Measurements from ENCODE around the gene PLXNA3.

Gene PLXNA3

DNA sequence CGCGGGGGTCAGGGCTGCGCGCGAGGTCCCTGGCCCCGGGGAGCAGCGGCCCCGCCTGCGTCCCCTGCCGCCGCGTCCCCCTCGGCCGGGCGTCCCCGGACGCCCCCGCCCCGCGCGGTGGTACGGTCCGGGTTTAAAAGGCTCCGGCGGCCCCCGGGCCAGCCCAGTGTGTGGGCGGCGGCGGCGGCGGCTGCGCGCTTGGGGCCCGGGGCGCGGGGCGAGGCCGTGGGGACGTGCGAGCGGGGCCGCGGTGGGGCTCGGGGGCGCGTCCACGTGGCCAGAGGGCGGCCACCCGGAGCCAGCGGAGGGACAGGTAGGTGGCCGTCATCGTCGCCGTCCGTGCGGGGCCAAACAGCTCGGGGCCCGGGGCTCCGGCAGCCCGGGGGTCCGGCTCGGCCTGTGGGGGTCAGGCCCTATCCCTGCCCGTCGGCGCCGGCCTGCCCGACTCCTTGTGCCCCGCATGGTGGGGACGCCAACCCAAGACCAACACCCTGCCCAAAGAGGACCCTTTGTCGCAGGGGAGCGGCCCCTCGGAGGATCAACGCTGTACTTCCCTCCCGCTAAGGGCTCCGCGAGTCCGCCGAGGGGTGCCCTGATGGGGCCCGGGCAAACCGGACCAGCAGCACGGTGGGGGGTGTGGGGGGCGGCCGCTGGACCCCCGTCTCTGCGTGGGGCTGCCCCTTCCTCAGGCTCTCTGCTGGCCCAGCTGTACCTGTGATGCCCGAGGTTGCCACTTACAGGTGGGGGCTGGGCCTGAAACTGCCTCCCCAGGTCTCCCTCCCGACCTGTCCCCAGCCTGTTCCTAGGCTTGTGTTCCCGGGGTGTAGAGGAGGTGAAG, at the start of gene PLXNA3:
PLXNA3 (plus strand) TSS at position 166 of the 838 bp plus-strand sequence. CDS start 1,903 bp downstream, outside the sequence.
- TF ChIP-seq, protein P1, sequence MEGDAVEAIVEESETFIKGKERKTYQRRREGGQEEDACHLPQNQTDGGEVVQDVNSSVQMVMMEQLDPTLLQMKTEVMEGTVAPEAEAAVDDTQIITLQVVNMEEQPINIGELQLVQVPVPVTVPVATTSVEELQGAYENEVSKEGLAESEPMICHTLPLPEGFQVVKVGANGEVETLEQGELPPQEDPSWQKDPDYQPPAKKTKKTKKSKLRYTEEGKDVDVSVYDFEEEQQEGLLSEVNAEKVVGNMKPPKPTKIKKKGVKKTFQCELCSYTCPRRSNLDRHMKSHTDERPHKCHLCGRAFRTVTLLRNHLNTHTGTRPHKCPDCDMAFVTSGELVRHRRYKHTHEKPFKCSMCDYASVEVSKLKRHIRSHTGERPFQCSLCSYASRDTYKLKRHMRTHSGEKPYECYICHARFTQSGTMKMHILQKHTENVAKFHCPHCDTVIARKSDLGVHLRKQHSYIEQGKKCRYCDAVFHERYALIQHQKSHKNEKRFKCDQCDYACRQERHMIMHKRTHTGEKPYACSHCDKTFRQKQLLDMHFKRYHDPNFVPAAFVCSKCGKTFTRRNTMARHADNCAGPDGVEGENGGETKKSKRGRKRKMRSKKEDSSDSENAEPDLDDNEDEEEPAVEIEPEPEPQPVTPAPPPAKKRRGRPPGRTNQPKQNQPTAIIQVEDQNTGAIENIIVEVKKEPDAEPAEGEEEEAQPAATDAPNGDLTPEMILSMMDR (IDR thresholded peaks at IDR 0.05; ENCODE audit: insufficient read depth, low read depth, low read length, missing control alignments): no peak
- H3K4me3 ChIP-seq (ENCODE audit: low read length): peak within 1 kb of the TSS; percentile 60
- DNase-seq (ENCODE audit: low read depth): peak; percentile 45

DNA sequence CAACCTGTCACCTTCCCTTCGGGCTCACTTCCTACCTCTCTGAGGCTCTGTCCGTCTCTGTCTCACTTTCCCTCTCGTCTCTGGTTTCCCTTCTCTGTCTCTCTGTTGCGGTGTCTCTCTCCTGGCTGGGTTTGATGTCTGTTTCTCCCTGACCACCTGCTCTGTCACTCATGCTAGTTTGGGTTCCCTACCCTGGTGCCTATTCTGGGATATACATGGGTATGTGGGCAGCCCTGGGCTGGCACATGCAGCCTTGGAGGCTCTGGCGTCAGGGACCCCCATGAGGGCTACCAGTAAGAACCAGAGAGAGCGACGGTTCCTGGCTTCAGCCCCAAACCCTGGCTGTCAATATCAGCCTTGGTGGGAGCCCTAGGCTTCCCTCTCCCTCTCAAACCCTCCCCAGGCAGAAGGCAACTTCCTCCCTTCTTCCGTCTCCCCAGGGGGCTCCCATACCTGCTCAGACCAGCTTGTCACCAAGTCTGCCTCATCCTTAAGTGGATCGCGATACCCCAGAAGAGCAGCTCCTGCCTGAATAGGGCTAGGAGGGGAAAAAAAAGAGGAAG, 49.3 kb upstream of the PLXNA3 start:
- H3K4me3 ChIP-seq (ENCODE audit: low read length): peak overlapping the region; percentile 44
- DNase-seq (ENCODE audit: low read depth): no peak
- TF ChIP-seq, protein P1 (IDR thresholded peaks at IDR 0.05; ENCODE audit: insufficient read depth, low read depth, low read length, missing control alignments): no peak

DNA sequence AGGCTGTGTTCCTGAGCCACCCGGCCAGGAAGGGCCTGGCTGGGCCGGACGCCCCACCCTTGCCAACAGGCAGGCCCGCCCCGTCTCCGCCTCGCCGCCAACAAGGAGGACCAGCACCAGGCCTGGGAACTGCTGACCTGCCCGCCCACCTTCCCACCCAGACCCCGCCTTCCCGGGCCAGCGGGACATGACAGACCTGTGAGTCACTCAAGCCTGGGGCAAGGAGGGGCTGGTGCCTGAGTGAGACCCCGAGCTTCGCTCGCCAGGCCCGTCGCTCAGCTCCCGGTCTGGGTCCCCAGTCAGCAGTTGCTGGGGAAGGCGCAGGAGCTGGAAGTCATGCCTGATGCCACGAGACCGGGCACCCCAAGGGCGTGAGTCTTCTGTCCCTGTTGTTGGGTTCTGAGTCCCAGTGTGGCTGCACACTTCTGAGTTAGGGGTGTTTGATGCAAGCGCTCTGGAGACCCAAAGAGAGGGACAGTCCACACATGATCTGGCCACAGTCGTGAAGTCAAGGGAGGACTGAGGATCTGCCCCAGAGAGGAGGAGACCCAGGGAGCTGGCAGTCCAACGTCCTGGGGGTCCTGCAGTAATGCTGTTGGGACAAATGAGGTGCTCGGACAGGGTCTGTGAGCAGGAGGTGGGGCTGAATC, 48.7 kb upstream of the PLXNA3 start, which contains the start of gene DNASE1L1:
DNASE1L1 (minus strand) TSS at position 33 of the 650 bp plus-strand sequence. CDS start 3,686 bp downstream, outside the sequence.
- H3K4me3 ChIP-seq (ENCODE audit: low read length): peak within 1 kb of the TSS; percentile 44
- TF ChIP-seq, protein P1 (IDR thresholded peaks at IDR 0.05; ENCODE audit: insufficient read depth, low read depth, low read length, missing control alignments): no peak
- peak; percentile 74 for DNase-seq (ENCODE audit: low read depth)

DNA sequence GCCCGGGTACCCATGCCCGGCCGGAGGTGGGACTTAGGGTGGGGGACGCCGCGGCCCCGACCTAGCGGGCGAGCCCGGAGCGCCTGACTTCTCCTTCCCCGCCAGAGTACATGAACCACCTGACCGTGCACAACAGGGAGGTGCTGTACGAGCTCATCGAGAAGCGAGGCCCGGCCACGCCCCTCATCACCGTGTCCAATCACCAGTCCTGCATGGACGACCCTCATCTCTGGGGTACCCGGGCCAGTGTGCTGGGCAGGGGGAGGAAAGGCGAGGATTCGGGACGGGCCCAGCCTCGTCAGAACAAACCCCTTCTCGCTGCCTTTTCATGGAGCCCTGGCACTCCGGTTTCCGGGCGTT, 46.1 kb upstream of the PLXNA3 start:
- peak overlapping the region; percentile 51 for H3K4me3 ChIP-seq (ENCODE audit: low read length)
- DNase-seq (ENCODE audit: low read depth): peak; percentile 46
- TF ChIP-seq, protein P1 (IDR thresholded peaks at IDR 0.05; ENCODE audit: insufficient read depth, low read depth, low read length, missing control alignments): no peak

DNA sequence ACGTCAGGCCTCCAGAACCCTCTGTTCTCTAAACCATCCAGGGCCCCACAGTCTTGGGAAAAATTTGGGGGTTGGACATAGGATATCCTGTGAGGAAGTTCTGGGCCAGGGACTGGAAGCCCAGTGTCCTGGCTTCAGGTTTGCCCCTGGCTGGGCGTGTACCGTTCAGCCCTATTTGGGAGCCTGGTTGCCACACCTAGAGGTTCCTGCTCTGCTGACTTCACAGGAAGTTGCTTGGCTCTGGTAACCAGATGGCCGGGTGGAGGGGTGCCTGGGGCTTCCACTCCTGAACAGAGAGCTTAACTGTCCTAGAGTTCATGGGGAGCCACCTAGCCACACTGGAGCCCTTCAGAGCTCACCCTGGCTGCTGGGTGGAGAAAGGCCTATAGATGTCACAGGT, 45.6 kb upstream of the PLXNA3 start:
- peak overlapping the region; percentile 51 for H3K4me3 ChIP-seq (ENCODE audit: low read length)
- DNase-seq (ENCODE audit: low read depth): peak; percentile 20
- TF ChIP-seq, protein P1 (IDR thresholded peaks at IDR 0.05; ENCODE audit: insufficient read depth, low read depth, low read length, missing control alignments): no peak

DNA sequence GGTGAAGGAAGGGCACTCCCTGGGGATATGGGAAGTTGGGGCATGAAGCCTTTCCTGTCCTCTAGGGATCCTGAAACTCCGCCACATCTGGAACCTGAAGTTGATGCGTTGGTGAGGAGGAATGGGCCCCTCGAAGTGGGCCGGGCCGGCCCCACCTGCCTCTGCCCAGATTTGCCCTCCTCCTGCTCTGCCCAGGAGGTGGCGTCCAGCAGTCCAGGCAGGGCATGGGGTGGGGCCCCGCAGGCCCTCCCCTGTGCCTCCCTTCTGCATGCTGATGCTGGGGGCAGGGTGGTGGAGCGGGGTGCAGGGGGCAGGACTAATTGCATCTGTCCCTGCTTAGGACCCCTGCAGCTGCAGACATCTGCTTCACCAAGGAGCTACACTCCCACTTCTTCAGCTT, 44.9 kb upstream of the PLXNA3 start:
- no peak overlapping the region for H3K4me3 ChIP-seq (ENCODE audit: low read length)
- no peak for DNase-seq (ENCODE audit: low read depth)
- TF ChIP-seq, protein P1 (IDR thresholded peaks at IDR 0.05; ENCODE audit: insufficient read depth, low read depth, low read length, missing control alignments): no peak

Data from epithelial cell of esophagus (primary cell).